DMS114 treated with DMSO at 0.1 percent for 48 hours (cell line): Measurements from ENCODE around the gene SAFB2.

Experiments used
- DNase-seq: peaks from one replicate; lab custom pipeline; 2025; ENCODE audit not compliant: unreplicated experiment; lab: John Stamatoyannopoulos, UW

SAFB2 gene

GRCh38 chr19:5547881-5548280, 74.7 kb downstream of the SAFB2 start:
- peak; percentile 20 for DNase-seq

- DNase-seq, result no peak
Measured at GRCh38 chr19:5545984-5546383, 76.6 kb downstream of the SAFB2 start.

- no peak for DNase-seq
Measured at GRCh38 chr19:5545051-5545450, 77.5 kb downstream of the SAFB2 start.

GRCh38 chr19:5542665-5543064, 79.9 kb downstream of the SAFB2 start:
- DNase-seq, result peak; percentile 7

- DNase-seq, result no peak
Measured at GRCh38 chr19:5541456-5541855, 81.1 kb downstream of the SAFB2 start.

- DNase-seq, result no peak
Measured at GRCh38 chr19:5540208-5540607, 82.4 kb downstream of the SAFB2 start.

GRCh38 chr19:5537870-5538269, 84.7 kb downstream of the SAFB2 start:
- DNase-seq, result no peak
